HL-60 (cell line): ENCODE data around the gene SERPIND1.

Experiments
- SPI1 ChIP-seq: IDR thresholded peaks from 2 replicates; pipeline ENCODE4 v1.6.1; 2012; ENCODE audit warnings: low read depth, mild to moderate bottlenecking, borderline replicate concordance
- TF ChIP-seq, protein P1 (sequence below): IDR thresholded peaks from one replicate; pipeline ENCODE4 v1.5.1; 2011; ENCODE audit warnings: low read length, control low read depth, inconsistent platforms; ENCODE audit not compliant: insufficient read depth

DNA sequence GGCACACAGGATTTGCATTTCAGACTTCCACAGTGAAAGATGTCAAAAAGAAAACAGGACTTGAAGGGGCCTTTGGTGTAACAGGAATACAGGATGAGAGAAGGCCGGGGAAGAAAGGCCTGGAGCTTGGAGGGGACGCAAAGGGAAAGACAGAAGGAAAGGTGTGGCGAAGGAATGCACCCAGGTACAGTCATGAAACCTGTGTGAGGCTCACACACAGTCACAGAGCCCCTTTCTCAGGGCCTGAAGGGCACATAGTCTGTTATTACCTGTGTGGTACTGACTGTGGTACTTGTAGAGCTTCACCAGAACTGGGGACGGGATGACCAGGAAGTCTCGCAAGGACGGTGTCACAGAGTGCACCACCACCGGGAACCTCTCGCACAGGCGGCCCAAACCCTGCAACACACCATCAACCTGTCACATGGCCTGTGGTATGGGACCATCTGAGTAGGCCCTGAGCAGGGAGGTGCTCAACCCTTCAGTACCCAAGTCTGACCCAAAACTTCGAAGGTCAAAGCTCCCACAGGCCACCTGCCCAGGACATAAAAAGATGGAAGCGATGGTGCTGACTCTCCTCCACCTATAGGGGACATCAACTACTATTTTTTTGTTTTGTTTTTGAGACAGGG lies 29.1 kb downstream of the SERPIND1 start:
- no peak for TF ChIP-seq SPI1
- TF ChIP-seq, protein P1, sequence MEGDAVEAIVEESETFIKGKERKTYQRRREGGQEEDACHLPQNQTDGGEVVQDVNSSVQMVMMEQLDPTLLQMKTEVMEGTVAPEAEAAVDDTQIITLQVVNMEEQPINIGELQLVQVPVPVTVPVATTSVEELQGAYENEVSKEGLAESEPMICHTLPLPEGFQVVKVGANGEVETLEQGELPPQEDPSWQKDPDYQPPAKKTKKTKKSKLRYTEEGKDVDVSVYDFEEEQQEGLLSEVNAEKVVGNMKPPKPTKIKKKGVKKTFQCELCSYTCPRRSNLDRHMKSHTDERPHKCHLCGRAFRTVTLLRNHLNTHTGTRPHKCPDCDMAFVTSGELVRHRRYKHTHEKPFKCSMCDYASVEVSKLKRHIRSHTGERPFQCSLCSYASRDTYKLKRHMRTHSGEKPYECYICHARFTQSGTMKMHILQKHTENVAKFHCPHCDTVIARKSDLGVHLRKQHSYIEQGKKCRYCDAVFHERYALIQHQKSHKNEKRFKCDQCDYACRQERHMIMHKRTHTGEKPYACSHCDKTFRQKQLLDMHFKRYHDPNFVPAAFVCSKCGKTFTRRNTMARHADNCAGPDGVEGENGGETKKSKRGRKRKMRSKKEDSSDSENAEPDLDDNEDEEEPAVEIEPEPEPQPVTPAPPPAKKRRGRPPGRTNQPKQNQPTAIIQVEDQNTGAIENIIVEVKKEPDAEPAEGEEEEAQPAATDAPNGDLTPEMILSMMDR, result no peak
